ENCODE results near the gene ARRB2.

The ARRB2 gene

GRCh38 chr17:4748686-4749085, 38.3 kb downstream of the ARRB2 start:
- no peak for ATAC-seq
- Mint-ChIP-seq H3K27ac (no peak overlapping the region), H3K4me3 (no peak overlapping the region), H3K27me3 (peaks cover 67% of the 10 kb centered on the region), H3K4me1 (peaks cover 22% of the 10 kb centered on the region), H3K36me3 (no peaks in the 10 kb centered on the region), H3K9me3 (no peaks in the 10 kb centered on the region)

- H3K27me3 Mint-ChIP-seq, result peaks cover 63% of the 10 kb centered on the region
- H3K9me3 Mint-ChIP-seq, result no peaks in the 10 kb centered on the region
- H3K4me1 Mint-ChIP-seq, result peaks cover 14% of the 10 kb centered on the region
- no peaks in the 10 kb centered on the region for H3K36me3 Mint-ChIP-seq
- ATAC-seq, result no peak
- H3K4me3 Mint-ChIP-seq, result no peak overlapping the region
- H3K27ac Mint-ChIP-seq, result no peak overlapping the region
These were observed 40.2 kb downstream of the ARRB2 start for GRCh38 chr17:4750606-4751005.

- Mint-ChIP-seq H3K36me3 (no peaks in the 10 kb centered on the region), H3K27ac (no peak overlapping the region), H3K4me1 (peaks cover 14% of the 10 kb centered on the region), H3K9me3 (no peaks in the 10 kb centered on the region), H3K27me3 (peaks cover 62% of the 10 kb centered on the region), H3K4me3 (no peak overlapping the region)
- no peak for ATAC-seq
These were observed 41.5 kb downstream of the ARRB2 start for GRCh38 chr17:4751932-4752331.

GRCh38 chr17:4753392-4753791, 43.0 kb downstream of the ARRB2 start:
- Mint-ChIP-seq H3K4me3 (no peak overlapping the region), H3K27ac (no peak overlapping the region), H3K27me3 (peaks cover 52% of the 10 kb centered on the region), H3K9me3 (no peaks in the 10 kb centered on the region), H3K4me1 (peaks cover 5% of the 10 kb centered on the region), H3K36me3 (no peaks in the 10 kb centered on the region)
- no peak for ATAC-seq

GRCh38 chr17:4759776-4760236, 49.4 kb downstream of the ARRB2 start:
- Mint-ChIP-seq H3K36me3 (no peaks in the 10 kb centered on the region), H3K4me1 (peaks cover 5% of the 10 kb centered on the region), H3K27me3 (peaks cover 9% of the 10 kb centered on the region), H3K9me3 (no peaks in the 10 kb centered on the region), H3K27ac (no peak overlapping the region), H3K4me3 (no peak overlapping the region)
- ATAC-seq, result no peak

- no peaks in the 10 kb centered on the region for H3K36me3 Mint-ChIP-seq
- peaks cover 17% of the 10 kb centered on the region for H3K27me3 Mint-ChIP-seq
- H3K4me1 Mint-ChIP-seq, result peaks cover 5% of the 10 kb centered on the region
- ATAC-seq, result no peak
- H3K4me3 Mint-ChIP-seq, result no peak overlapping the region
- no peak overlapping the region for H3K27ac Mint-ChIP-seq
- H3K9me3 Mint-ChIP-seq, result no peaks in the 10 kb centered on the region
These were observed 54.2 kb downstream of the ARRB2 start for GRCh38 chr17:4764595-4764994.

GRCh38 chr17:4766201-4766600, 55.8 kb downstream of the ARRB2 start:
- Mint-ChIP-seq H3K9me3 (no peaks in the 10 kb centered on the region), H3K4me3 (no peak overlapping the region), H3K36me3 (no peaks in the 10 kb centered on the region), H3K27ac (no peak overlapping the region), H3K27me3 (peaks cover 27% of the 10 kb centered on the region), H3K4me1 (peaks cover 5% of the 10 kb centered on the region)
- ATAC-seq, result no peak

GRCh38 chr17:4766723-4767122, 56.3 kb downstream of the ARRB2 start:
- Mint-ChIP-seq H3K4me1 (peaks cover 5% of the 10 kb centered on the region), H3K4me3 (no peak overlapping the region), H3K27me3 (peaks cover 31% of the 10 kb centered on the region), H3K27ac (no peak overlapping the region), H3K36me3 (no peaks in the 10 kb centered on the region), H3K9me3 (no peaks in the 10 kb centered on the region)
- ATAC-seq, result no peak

- Mint-ChIP-seq H3K36me3 (no peaks in the 10 kb centered on the region), H3K4me1 (peaks cover 5% of the 10 kb centered on the region), H3K27ac (no peak overlapping the region), H3K9me3 (no peaks in the 10 kb centered on the region), H3K27me3 (peaks cover 42% of the 10 kb centered on the region), H3K4me3 (no peak overlapping the region)
- no peak for ATAC-seq
These were observed 57.9 kb downstream of the ARRB2 start for GRCh38 chr17:4768298-4768697.

GRCh38 chr17:4769628-4770027, 59.2 kb downstream of the ARRB2 start:
- Mint-ChIP-seq H3K27me3 (peaks cover 52% of the 10 kb centered on the region), H3K4me1 (peaks cover 7% of the 10 kb centered on the region), H3K9me3 (no peaks in the 10 kb centered on the region), H3K36me3 (no peaks in the 10 kb centered on the region), H3K4me3 (no peak overlapping the region), H3K27ac (no peak overlapping the region)
- ATAC-seq, result no peak

Measured in stimulated activated memory B cell treated with anti-CD40 and anti-IgM and Interleukin-4, amounts not matched to agents 10 μg/mL and 1 μg/mL and 100 μg/mL, for 72 hours (primary cell).